RWPE2 (cell line): ENCODE measurements around the gene SHANK3.

Source experiments
- ATAC-seq: fragments of 200-7000 bp; cut with Tn5 transposase; 3 replicates; pipeline ENCODE4 v1.9.1; 2021; ENCODE audit warnings: low read depth
- DNase-seq: peaks from one replicate; pipeline ENCODE4 v3.0.0-alpha.2; 2020; ENCODE audit warnings: low spot score
- H3K27ac ChIP-seq: fragments of 450-650 bp; 2 replicates; pipeline ENCODE4 v1.5.1; 2017; ENCODE audit warnings: mild to moderate bottlenecking; ENCODE audit not compliant: poor library complexity, severe bottlenecking
- H3K27me3 ChIP-seq: fragments of 250-450 bp; sonication (Bioruptor Pico); 2 replicates; pipeline ENCODE4 v1.5.1; 2021; ENCODE audit warnings: mild to moderate bottlenecking, moderate library complexity; ENCODE audit not compliant: insufficient read depth, poor library complexity, severe bottlenecking
- H3K36me3 ChIP-seq: fragments of 250-450 bp; sonication (Bioruptor Pico); 2 replicates; pipeline ENCODE4 v1.5.1; 2020; ENCODE audit warnings: low read depth, mild to moderate bottlenecking, moderate library complexity
- H3K4me1 ChIP-seq: fragments of 250-450 bp; sonication (Bioruptor Pico); 2 replicates; pipeline ENCODE4 v1.5.1; 2021; ENCODE audit warnings: mild to moderate bottlenecking, moderate library complexity; ENCODE audit not compliant: insufficient read depth, poor library complexity, severe bottlenecking
- H3K4me3 ChIP-seq: fragments of 250-450 bp; sonication (Bioruptor Pico); 2 replicates; pipeline ENCODE4 v1.5.1; 2021; ENCODE audit warnings: mild to moderate bottlenecking, moderate library complexity; ENCODE audit not compliant: severe bottlenecking
- H3K9me3 ChIP-seq: fragments of 250-450 bp; sonication (Bioruptor Pico); 2 replicates; pipeline ENCODE4 v1.5.1; 2021; ENCODE audit warnings: mild to moderate bottlenecking, moderate library complexity; ENCODE audit not compliant: severe bottlenecking
- TF ChIP-seq, protein P1 (sequence below): fragments of 450-650 bp; IDR thresholded peaks from one replicate; pipeline ENCODE4 v1.5.1; 2017; ENCODE audit warnings: mild to moderate bottlenecking, moderate library complexity; ENCODE audit not compliant: poor library complexity, severe bottlenecking

Gene SHANK3

GRCh38 chr22:50672471-50673230 lies at the start of gene SHANK3:
SHANK3 (plus strand) TSS chr22:50672823.
- Histone ChIP-seq H3K9me3 (no peaks in the 10 kb centered on the region), H3K27ac (no peak within 1 kb of the TSS), H3K4me1 (no peaks in the 10 kb centered on the region), H3K27me3 (peaks cover 4% of the 10 kb centered on the region), H3K4me3 (peak within 1 kb of the TSS; percentile 17), H3K36me3 (no peaks in the 10 kb centered on the region)
- ATAC-seq = no peak
- no peak for DNase-seq
- TF ChIP-seq, protein P1, sequence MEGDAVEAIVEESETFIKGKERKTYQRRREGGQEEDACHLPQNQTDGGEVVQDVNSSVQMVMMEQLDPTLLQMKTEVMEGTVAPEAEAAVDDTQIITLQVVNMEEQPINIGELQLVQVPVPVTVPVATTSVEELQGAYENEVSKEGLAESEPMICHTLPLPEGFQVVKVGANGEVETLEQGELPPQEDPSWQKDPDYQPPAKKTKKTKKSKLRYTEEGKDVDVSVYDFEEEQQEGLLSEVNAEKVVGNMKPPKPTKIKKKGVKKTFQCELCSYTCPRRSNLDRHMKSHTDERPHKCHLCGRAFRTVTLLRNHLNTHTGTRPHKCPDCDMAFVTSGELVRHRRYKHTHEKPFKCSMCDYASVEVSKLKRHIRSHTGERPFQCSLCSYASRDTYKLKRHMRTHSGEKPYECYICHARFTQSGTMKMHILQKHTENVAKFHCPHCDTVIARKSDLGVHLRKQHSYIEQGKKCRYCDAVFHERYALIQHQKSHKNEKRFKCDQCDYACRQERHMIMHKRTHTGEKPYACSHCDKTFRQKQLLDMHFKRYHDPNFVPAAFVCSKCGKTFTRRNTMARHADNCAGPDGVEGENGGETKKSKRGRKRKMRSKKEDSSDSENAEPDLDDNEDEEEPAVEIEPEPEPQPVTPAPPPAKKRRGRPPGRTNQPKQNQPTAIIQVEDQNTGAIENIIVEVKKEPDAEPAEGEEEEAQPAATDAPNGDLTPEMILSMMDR = no peak

DNA sequence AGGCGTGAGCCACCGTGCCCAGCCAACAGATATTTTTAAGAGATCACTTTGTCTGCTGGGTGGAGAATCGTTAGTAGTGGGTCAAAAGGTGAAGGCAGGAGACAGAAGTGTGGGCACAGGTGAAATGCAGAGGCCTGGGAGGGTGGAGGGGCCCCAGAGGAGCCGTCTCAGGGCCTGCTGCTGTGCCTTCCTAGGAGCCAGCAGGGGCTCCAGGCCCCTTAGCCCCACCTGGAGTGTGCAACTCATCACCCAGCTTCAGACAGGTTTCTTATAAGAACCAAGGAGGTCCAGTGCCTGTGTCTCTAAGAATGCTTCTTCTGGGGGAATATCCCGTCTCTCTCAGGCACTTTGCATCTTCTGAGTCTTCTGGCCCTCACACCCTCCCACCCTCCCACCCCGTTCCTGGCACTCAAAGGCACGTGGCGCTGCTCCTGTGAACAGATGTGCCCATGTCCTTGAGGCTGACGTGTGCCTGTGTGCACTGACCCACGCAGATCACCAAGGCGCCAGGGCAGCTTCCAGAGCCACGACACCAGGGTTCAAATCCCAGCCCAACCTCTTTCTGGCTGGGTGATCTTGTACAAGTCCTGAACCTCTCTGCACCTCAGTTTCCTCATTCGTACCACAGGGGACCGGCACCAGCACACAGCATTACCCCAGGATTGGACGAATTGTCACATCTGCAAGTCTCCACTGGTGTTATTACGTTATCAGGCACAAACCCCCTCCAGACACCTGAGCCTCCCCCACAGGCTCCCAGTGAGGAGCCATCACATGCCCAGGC lies 48.1 kb upstream of the SHANK3 start:
- DNase-seq (no peak), ATAC-seq (no peak)
- Histone ChIP-seq H3K4me1 (peaks cover 24% of the 10 kb centered on the region), H3K9me3 (no peaks in the 10 kb centered on the region), H3K27me3 (no peaks in the 10 kb centered on the region), H3K27ac (no peak overlapping the region), H3K4me3 (no peak overlapping the region), H3K36me3 (no peaks in the 10 kb centered on the region)
- TF ChIP-seq, protein P1 = no peak

DNA sequence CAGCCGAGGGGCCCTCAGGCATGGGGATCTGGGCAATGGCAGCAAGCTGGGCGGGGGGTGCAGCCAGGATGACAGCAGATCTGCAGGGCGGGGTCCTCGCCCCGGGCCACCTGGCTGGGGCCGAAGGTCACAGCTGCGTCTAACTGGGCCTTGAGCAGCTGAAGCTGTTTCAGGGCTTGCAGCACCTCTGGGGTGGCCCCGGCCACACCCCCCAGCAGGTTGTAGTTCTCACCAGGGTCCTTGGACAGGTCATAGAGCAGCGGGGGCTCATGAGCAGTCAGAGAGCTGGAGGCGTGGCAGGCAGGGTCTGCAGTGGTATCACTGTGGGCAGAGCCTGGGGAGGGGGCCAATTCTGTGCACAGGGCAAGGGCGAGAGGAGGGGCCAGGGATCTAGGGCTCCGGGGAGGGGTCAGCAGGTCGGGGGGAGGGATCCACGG lies 47.5 kb upstream of the SHANK3 start:
- Histone ChIP-seq H3K36me3 (no peaks in the 10 kb centered on the region), H3K27me3 (no peaks in the 10 kb centered on the region), H3K4me3 (no peak overlapping the region), H3K4me1 (peaks cover 24% of the 10 kb centered on the region), H3K27ac (no peak overlapping the region), H3K9me3 (no peaks in the 10 kb centered on the region)
- ATAC-seq = no peak
- DNase-seq = peak; percentile 38
- TF ChIP-seq, protein P1 = no peak

DNA sequence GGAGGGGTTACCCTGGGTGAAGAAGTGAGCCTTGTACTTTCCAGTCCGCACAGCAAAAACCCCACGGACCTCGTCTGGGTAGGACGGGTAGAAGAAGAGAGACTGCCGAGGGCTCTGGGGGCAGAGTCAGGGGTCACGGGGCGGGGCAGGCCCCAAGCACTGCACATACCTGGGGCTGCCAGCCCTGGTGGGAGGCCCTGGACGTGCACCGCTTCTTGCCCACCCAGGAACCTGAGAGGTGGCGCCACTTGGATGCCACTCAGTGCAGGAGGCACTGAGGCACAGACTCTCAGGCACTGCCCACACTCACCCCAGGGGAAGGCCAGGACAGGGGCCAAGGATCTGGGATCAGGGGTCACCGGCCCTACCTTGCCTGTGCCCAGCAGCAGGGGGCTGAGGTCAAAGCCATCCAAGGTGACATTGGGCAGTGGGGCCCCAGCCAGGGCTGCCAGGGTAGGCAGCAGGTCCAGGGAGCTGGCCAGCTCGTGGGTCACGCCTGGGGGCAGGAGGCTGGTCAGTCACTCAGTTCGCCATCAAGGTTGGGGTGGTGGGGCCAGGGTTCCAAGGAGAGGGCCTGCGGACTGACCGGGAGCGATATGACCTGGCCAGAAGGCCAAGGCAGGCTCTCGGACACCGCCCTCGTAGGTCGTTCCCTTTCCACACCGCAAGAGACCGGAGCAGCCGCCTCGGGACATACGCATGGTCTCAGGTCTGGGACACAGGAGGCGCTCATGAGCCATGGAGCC lies 46.9 kb upstream of the SHANK3 start:
- Histone ChIP-seq H3K4me1 (peaks cover 22% of the 10 kb centered on the region), H3K9me3 (no peaks in the 10 kb centered on the region), H3K27me3 (no peaks in the 10 kb centered on the region), H3K27ac (no peak overlapping the region), H3K36me3 (no peaks in the 10 kb centered on the region), H3K4me3 (no peak overlapping the region)
- TF ChIP-seq, protein P1 = no peak
- peak; percentile 56 for DNase-seq
- ATAC-seq = no peak
